Measurements from ENCODE around the gene INO80E. TPM values are rescaled to one million over a fixed set of nuclear protein-coding genes. Genes with fewer than 3 reads are reported as not detected.
A peak's percentile ranks its signal among the peaks of the same experiment; 100 is the strongest.

The INO80E gene
- total RNA-seq, 1 donor from 2014 or later: 93.6 TPM

DNA sequence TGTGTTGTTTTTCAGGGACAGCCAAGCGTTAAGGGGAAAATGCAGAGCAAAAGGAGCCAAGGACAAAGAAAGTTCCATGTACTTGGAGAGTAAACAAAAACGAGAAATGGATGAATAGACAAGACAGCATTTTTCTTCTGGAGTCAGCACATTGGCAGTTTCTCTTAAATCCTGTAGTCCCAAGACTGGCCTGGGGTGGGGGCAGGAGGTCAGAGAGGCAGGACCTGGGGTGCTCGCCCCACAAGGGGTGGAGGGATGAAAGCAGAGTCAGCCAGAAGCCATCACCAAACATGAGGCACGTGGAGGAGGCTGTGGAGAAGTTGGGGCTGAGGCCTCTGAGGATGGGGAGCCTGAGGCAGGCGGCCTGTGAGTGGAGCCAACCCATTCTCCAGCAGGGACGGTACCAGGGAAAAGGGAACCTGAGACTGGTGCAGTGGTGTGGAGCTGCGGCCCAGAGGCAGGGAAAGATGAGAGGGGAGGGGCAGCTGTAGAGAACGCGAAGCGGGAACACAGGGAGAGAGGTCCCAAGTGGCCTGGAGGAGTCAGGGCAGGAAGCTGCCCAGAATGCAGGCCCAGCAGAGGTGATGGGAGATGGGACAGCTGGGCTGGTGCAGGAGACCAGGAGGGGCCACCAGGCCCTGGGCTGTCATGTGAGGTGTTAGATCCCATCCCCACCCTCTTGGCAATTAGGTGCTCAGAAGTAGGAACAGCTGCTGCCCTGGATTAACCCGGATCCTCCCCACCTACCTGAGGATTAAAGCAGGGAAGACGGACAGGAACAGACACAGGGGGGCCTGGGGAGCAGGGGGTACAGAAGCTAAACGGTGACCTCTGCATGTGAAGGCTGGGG is 31.8 kb downstream of the INO80E start:
- POLR2A ChIA-PET: interaction anchor here (0.6 kb wide), 1 partner anchor 622 kb away, joined by 3 read pairs; no protein-coding TSS in a partner anchor
- no peaks in the 10 kb centered on the region for H3K9me3 Mint-ChIP-seq
- TF ChIP-seq, protein P1, sequence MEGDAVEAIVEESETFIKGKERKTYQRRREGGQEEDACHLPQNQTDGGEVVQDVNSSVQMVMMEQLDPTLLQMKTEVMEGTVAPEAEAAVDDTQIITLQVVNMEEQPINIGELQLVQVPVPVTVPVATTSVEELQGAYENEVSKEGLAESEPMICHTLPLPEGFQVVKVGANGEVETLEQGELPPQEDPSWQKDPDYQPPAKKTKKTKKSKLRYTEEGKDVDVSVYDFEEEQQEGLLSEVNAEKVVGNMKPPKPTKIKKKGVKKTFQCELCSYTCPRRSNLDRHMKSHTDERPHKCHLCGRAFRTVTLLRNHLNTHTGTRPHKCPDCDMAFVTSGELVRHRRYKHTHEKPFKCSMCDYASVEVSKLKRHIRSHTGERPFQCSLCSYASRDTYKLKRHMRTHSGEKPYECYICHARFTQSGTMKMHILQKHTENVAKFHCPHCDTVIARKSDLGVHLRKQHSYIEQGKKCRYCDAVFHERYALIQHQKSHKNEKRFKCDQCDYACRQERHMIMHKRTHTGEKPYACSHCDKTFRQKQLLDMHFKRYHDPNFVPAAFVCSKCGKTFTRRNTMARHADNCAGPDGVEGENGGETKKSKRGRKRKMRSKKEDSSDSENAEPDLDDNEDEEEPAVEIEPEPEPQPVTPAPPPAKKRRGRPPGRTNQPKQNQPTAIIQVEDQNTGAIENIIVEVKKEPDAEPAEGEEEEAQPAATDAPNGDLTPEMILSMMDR (IDR thresholded peaks at IDR 0.05): no peak
- H3K4me1 Mint-ChIP-seq: peaks cover 8% of the 10 kb centered on the region
- no peaks in the 10 kb centered on the region for H3K36me3 Mint-ChIP-seq (ENCODE audit: low read depth)
- no peak for DNase-seq
- CTCF ChIA-PET: no interaction called here
- intact Hi-C loops (cut with micrococcal nuclease): no loop called here
- no peak overlapping the region for H3K4me3 Mint-ChIP-seq
- no peak for ATAC-seq (ENCODE audit: low read depth)
- no peak overlapping the region for H3K27ac Mint-ChIP-seq
- H3K27me3 Mint-ChIP-seq: peaks cover 48% of the 10 kb centered on the region

GRCh38 chr16:30028438-30029076 is 32.5 kb downstream of the INO80E start:
- intact Hi-C loops (cut with micrococcal nuclease): no loop called here
- Mint-ChIP-seq H3K27ac (no peak overlapping the region), H3K36me3 (ENCODE audit: low read depth) (no peaks in the 10 kb centered on the region), H3K4me3 (no peak overlapping the region), H3K9me3 (no peaks in the 10 kb centered on the region), H3K4me1 (peaks cover 8% of the 10 kb centered on the region), H3K27me3 (peaks cover 52% of the 10 kb centered on the region)
- ChIA-PET POLR2A (interaction anchor here (0.6 kb wide), 1 partner anchor 621 kb away, joined by 3 read pairs; no protein-coding TSS in a partner anchor), CTCF (no interaction called here)
- DNase-seq (no peak), ATAC-seq (ENCODE audit: low read depth) (peak; percentile 43)
- TF ChIP-seq, protein P1 (IDR thresholded peaks at IDR 0.05): no peak

DNA sequence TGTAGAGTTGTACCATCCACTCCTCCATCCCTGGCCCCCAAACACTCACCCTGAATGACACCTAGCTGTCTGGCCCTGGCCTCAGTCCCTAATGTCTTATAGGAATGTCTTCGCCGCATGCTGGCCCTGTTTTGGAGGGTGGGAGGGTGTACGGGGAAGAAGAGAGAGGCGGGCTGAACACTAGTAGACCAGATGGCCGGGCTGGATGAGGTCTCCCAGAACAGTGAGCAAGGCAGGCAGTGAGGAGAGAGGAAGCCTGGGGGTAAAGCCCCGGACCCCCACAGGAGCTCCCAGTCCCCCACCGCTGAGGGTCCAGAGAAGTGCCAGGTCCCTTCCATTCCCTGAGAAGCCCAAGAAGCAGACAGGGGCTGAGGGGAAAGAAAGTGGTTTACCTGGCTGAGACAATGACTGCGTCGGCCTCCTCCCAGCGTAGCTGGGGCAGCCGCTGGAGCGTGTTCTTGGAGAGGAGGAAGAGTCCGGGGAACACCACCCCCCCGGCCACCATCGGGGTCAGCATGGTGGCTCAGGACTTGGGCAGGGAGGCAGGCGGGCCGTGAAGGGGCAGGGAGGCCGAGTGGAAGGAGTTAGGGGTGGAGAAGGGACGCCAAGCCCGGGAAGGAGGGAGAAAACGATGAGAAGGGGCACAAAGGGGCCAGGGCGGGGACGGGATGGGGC is 34.1 kb downstream of the INO80E start:
- ChIA-PET POLR2A (no interaction called here), CTCF (interaction anchor here (2.2 kb wide), 1 partner anchor 35 kb away, joined by 8 read pairs; the partner anchor contains the start of gene ALDOA)
- H3K27ac Mint-ChIP-seq: peak overlapping the region; percentile 46
- H3K4me1 Mint-ChIP-seq: peaks cover 8% of the 10 kb centered on the region
- TF ChIP-seq, protein P1 (IDR thresholded peaks at IDR 0.05): no peak
- ATAC-seq (ENCODE audit: low read depth): no peak
- H3K27me3 Mint-ChIP-seq: peaks cover 53% of the 10 kb centered on the region
- DNase-seq: no peak
- H3K9me3 Mint-ChIP-seq: no peaks in the 10 kb centered on the region
- intact Hi-C loops (cut with micrococcal nuclease): no loop called here
- H3K36me3 Mint-ChIP-seq (ENCODE audit: low read depth): no peaks in the 10 kb centered on the region
- H3K4me3 Mint-ChIP-seq: no peak overlapping the region

- no peak for ATAC-seq (ENCODE audit: low read depth)
- peaks cover 57% of the 10 kb centered on the region for H3K27me3 Mint-ChIP-seq
- no peak within 1 kb of the TSS for H3K27ac Mint-ChIP-seq
- H3K4me1 Mint-ChIP-seq: peaks cover 8% of the 10 kb centered on the region
- intact Hi-C loops (cut with micrococcal nuclease): no loop called here
- H3K9me3 Mint-ChIP-seq: no peaks in the 10 kb centered on the region
- no peaks in the 10 kb centered on the region for H3K36me3 Mint-ChIP-seq (ENCODE audit: low read depth)
- TF ChIP-seq, protein P1 (IDR thresholded peaks at IDR 0.05): no peak
- DNase-seq: no peak
- H3K4me3 Mint-ChIP-seq: no peak within 1 kb of the TSS
- CTCF ChIA-PET: interaction anchor here (0.8 to 2.2 kb wide), 3 partner anchors 34 to 331 kb away, joined by 3 to 9 read pairs (median 8); partner anchors contain the start of genes ALDOA and KIF22
- POLR2A ChIA-PET: interaction anchor here (0.7 to 1.5 kb wide), 2 partner anchors 22 to 150 kb away, joined by 3 to 4 read pairs; a partner anchor contains a TSS
Measured at GRCh38 chr16:30030841-30031413, 34.9 kb downstream of the INO80E start, which contains the start of gene TLCD3B. Gene TLCD3B, minus strand, starts transcription at chr16:30031271. Its CDS starts 744 bp downstream, at chr16:30030527.

Measured in activated B cell treated with CpG ODN at 0.5 μM for 24 hours (primary cell).